ENCODE measurements around the gene TMEFF2.
A peak's percentile ranks its signal among the peaks of the same experiment; 100 is the strongest.

TMEFF2 gene

DNA sequence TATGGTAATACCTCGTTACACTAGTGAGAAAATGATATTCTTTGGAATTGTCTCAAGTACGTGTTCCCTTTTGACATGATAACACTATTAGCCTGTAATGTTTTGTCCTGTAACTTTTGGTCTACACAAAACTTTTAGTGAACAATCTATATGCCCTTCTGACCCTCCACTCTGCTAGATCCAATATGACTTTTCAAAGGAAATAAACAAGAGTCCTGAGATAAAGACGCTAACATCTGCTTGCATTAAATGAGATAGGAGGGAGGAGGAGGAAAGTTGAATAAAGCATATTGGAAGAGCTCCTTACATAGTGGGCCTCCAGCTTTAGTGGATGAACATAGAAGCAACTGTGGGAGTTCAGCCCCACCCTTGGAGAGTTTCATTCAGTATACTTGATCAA is 264.5 kb downstream of the TMEFF2 start:
- Mint-ChIP-seq H3K27me3 (ENCODE audit: low read depth) (no peaks in the 10 kb centered on the region), H3K4me3 (no peak overlapping the region), H3K27ac (no peak overlapping the region), H3K4me1 (peaks cover 29% of the 10 kb centered on the region), H3K36me3 (ENCODE audit: low read depth) (no peaks in the 10 kb centered on the region), H3K9me3 (peaks cover 7% of the 10 kb centered on the region)
- TF ChIP-seq, protein P1, sequence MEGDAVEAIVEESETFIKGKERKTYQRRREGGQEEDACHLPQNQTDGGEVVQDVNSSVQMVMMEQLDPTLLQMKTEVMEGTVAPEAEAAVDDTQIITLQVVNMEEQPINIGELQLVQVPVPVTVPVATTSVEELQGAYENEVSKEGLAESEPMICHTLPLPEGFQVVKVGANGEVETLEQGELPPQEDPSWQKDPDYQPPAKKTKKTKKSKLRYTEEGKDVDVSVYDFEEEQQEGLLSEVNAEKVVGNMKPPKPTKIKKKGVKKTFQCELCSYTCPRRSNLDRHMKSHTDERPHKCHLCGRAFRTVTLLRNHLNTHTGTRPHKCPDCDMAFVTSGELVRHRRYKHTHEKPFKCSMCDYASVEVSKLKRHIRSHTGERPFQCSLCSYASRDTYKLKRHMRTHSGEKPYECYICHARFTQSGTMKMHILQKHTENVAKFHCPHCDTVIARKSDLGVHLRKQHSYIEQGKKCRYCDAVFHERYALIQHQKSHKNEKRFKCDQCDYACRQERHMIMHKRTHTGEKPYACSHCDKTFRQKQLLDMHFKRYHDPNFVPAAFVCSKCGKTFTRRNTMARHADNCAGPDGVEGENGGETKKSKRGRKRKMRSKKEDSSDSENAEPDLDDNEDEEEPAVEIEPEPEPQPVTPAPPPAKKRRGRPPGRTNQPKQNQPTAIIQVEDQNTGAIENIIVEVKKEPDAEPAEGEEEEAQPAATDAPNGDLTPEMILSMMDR (IDR thresholded peaks at IDR 0.05; ENCODE audit: unreplicated experiment in 3 of 3), result no peak

DNA sequence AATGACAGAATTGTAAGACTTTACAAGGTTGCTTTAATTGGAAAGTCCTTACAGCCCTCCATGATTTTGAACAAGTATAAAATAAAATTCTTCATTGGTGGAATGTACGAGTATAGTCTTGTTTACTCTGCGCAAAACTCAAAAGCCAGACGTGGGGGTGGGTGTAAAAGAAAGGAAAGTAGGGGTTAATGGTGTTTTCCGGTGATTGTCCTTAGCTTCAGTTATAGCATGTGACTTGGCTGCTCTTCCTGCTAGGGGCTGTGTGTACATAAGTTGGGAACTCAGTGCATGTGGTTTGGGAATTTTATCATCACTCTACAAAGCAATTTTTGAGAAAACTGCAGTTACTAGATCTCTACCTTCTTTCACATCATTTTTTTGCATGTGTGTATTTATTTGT is 265.4 kb downstream of the TMEFF2 start:
- Mint-ChIP-seq H3K4me1 (peaks cover 26% of the 10 kb centered on the region), H3K27ac (peak overlapping the region in 1 of 3 experiments; percentile 35)

GRCh38 chr2:191927991-191928390 is 266.7 kb downstream of the TMEFF2 start:
- Mint-ChIP-seq H3K27ac (peak overlapping the region in 2 of 3 experiments; percentile 1 to 3), H3K36me3 (ENCODE audit: low read depth) (no peaks in the 10 kb centered on the region), H3K4me3 (no peak overlapping the region), H3K9me3 (peaks cover 7% of the 10 kb centered on the region), H3K4me1 (peaks cover 23% of the 10 kb centered on the region), H3K27me3 (ENCODE audit: low read depth) (no peaks in the 10 kb centered on the region)
- TF ChIP-seq, protein P1 (IDR thresholded peaks at IDR 0.05; ENCODE audit: unreplicated experiment in 3 of 3), result no peak

More for the DNA sequence above, 265.4 kb downstream of the TMEFF2 start:
- H3K27me3 Mint-ChIP-seq (ENCODE audit: low read depth), result no peaks in the 10 kb centered on the region
- TF ChIP-seq, protein P1 (IDR thresholded peaks at IDR 0.05; ENCODE audit: unreplicated experiment in 3 of 3), result no peak
- no peaks in the 10 kb centered on the region for H3K36me3 Mint-ChIP-seq (ENCODE audit: low read depth)
- peaks cover 5% of the 10 kb centered on the region for H3K9me3 Mint-ChIP-seq
- H3K4me3 Mint-ChIP-seq, result no peak overlapping the region

GRCh38 chr2:191927319-191927867 is 267.3 kb downstream of the TMEFF2 start:
- peak overlapping the region in 2 of 3 experiments; percentile 1 to 3 for H3K27ac Mint-ChIP-seq
- no peak overlapping the region for H3K4me3 Mint-ChIP-seq
- H3K27me3 Mint-ChIP-seq (ENCODE audit: low read depth), result no peaks in the 10 kb centered on the region
- TF ChIP-seq, protein P1 (IDR thresholded peaks at IDR 0.05; ENCODE audit: unreplicated experiment in 3 of 3), result no peak
- peaks cover 9% of the 10 kb centered on the region for H3K9me3 Mint-ChIP-seq
- H3K4me1 Mint-ChIP-seq, result peaks cover 23% of the 10 kb centered on the region
- H3K36me3 Mint-ChIP-seq (ENCODE audit: low read depth), result no peaks in the 10 kb centered on the region

DNA sequence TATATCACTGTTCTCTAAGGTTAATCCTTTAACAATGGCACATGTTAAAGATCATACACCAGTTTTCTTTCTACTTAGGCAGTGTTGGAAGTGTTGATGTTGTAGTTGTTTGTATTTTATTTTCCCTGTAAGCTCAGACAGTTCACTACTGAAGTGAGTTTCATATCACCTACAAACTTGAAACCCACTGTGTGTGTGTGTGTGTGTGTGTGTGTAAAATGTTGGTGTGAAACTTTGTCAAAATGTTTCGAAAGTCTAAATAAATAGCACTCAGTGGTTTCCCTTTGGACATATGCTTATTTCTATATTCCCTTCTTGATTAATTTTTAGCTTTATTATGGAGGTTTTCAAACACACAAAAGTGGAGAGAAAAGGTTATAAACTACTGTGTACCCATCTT is 268.1 kb downstream of the TMEFF2 start:
- Mint-ChIP-seq H3K9me3 (peaks cover 9% of the 10 kb centered on the region), H3K36me3 (ENCODE audit: low read depth) (no peaks in the 10 kb centered on the region), H3K27me3 (ENCODE audit: low read depth) (no peaks in the 10 kb centered on the region), H3K27ac (no peak overlapping the region), H3K4me3 (no peak overlapping the region), H3K4me1 (peaks cover 23% of the 10 kb centered on the region)
- TF ChIP-seq, protein P1 (IDR thresholded peaks at IDR 0.05; ENCODE audit: unreplicated experiment in 3 of 3), result no peak

GRCh38 chr2:191923652-191923997 is 271.1 kb downstream of the TMEFF2 start:
- TF ChIP-seq, protein P1 (IDR thresholded peaks at IDR 0.05; ENCODE audit: unreplicated experiment in 3 of 3), result no peak
- H3K4me3 Mint-ChIP-seq, result no peak overlapping the region
- peaks cover 6% of the 10 kb centered on the region for H3K9me3 Mint-ChIP-seq
- no peaks in the 10 kb centered on the region for H3K36me3 Mint-ChIP-seq (ENCODE audit: low read depth)
- peaks cover 15% of the 10 kb centered on the region for H3K4me1 Mint-ChIP-seq
- peak overlapping the region in 1 of 3 experiments; percentile 78 for H3K27ac Mint-ChIP-seq
- no peaks in the 10 kb centered on the region for H3K27me3 Mint-ChIP-seq (ENCODE audit: low read depth)
